ENCODE measurements around the gene DAB1.

Gene DAB1

GRCh38 chr1:57146100-57146499 lies 277.8 kb downstream of the DAB1 start:
- DNase-seq (ENCODE audit: extremely low read depth, low read depth): no peak
- no peak for TF ChIP-seq CTCF (IDR thresholded peaks at IDR 0.05; ENCODE audit: low read depth, low read length)

GRCh38 chr1:57142999-57143398 lies 280.9 kb downstream of the DAB1 start:
- DNase-seq (ENCODE audit: extremely low read depth, low read depth): no peak
- TF ChIP-seq CTCF (IDR thresholded peaks at IDR 0.05; ENCODE audit: low read depth, low read length): no peak

GRCh38 chr1:57142169-57142568 lies 281.7 kb downstream of the DAB1 start:
- TF ChIP-seq CTCF (IDR thresholded peaks at IDR 0.05; ENCODE audit: low read depth, low read length): no peak
- DNase-seq (ENCODE audit: extremely low read depth, low read depth): no peak

GRCh38 chr1:57138432-57139078 lies 285.3 kb downstream of the DAB1 start:
- no peak for DNase-seq (ENCODE audit: extremely low read depth, low read depth)

GRCh38 chr1:57137980-57138379 lies 285.9 kb downstream of the DAB1 start:
- no peak for TF ChIP-seq CTCF (IDR thresholded peaks at IDR 0.05; ENCODE audit: low read depth, low read length)
- DNase-seq (ENCODE audit: extremely low read depth, low read depth): no peak

More at GRCh38 chr1:57138432-57139078, 285.3 kb downstream of the DAB1 start:
- no peak for TF ChIP-seq CTCF (IDR thresholded peaks at IDR 0.05; ENCODE audit: low read depth, low read length)

GRCh38 chr1:57134803-57135202 lies 289.1 kb downstream of the DAB1 start:
- no peak for DNase-seq (ENCODE audit: extremely low read depth, low read depth)
- no peak for TF ChIP-seq CTCF (IDR thresholded peaks at IDR 0.05; ENCODE audit: low read depth, low read length)

GRCh38 chr1:57133686-57134085 lies 290.2 kb downstream of the DAB1 start:
- no peak for DNase-seq (ENCODE audit: extremely low read depth, low read depth)
- TF ChIP-seq CTCF (IDR thresholded peaks at IDR 0.05; ENCODE audit: low read depth, low read length): no peak
